RWPE1 (cell line): ENCODE measurements around the gene OR12D3.
"Not testable (repeated sequence)": the region's sequence is repeated elsewhere in the genome, so short reads cannot be mapped to it uniquely, and the experiment has no call there.

Experiments used
- CTCF ChIA-PET: fragments of 350-600 bp; sonication (Branson Sonifier 250); formaldehyde crosslinking; extraction: SDS; loops from one replicate; lab custom pipeline; 2021; lab: Yijun Ruan, JAX
- POLR2A ChIA-PET: fragments of 400-600 bp; formaldehyde crosslinking; extraction: SDS; loops from one replicate; lab custom pipeline; 2020; ENCODE audit warnings: antibody characterized with exemption; ENCODE audit not compliant: low non-redundant PET; lab: Yijun Ruan, JAX
- DNase-seq: peaks from one replicate; pipeline ENCODE4 v3.0.0; 2012; ENCODE audit warnings: low spot score
- H3K27ac ChIP-seq: fragments of 450-650 bp; 2 replicates; pipeline ENCODE4 v1.5.1; 2017
- TF ChIP-seq, protein P1 (sequence below): fragments of 450-650 bp; conservative IDR thresholded peaks from 2 replicates; pipeline ENCODE4 v1.5.1; 2017; ENCODE audit warnings: low read depth, mild to moderate bottlenecking

OR12D3 gene

GRCh38 chr6:29399525-29399924 is 24.4 kb upstream of the OR12D3 start:
- no peak overlapping the region for H3K27ac ChIP-seq
- ChIA-PET CTCF (no interaction called here), POLR2A (no interaction called here)
- TF ChIP-seq, protein P1, sequence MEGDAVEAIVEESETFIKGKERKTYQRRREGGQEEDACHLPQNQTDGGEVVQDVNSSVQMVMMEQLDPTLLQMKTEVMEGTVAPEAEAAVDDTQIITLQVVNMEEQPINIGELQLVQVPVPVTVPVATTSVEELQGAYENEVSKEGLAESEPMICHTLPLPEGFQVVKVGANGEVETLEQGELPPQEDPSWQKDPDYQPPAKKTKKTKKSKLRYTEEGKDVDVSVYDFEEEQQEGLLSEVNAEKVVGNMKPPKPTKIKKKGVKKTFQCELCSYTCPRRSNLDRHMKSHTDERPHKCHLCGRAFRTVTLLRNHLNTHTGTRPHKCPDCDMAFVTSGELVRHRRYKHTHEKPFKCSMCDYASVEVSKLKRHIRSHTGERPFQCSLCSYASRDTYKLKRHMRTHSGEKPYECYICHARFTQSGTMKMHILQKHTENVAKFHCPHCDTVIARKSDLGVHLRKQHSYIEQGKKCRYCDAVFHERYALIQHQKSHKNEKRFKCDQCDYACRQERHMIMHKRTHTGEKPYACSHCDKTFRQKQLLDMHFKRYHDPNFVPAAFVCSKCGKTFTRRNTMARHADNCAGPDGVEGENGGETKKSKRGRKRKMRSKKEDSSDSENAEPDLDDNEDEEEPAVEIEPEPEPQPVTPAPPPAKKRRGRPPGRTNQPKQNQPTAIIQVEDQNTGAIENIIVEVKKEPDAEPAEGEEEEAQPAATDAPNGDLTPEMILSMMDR = no peak
- DNase-seq = no peak

GRCh38 chr6:29395331-29395730 is 20.2 kb upstream of the OR12D3 start, which contains the start of gene OR12D2:
Gene OR12D2 (plus strand): TSS chr6:29395631. CDS start chr6:29396700, 1,069 bp downstream.
- TF ChIP-seq, protein P1 = no peak
- no peak within 1 kb of the TSS for H3K27ac ChIP-seq
- no peak for DNase-seq
- POLR2A ChIA-PET = no interaction called here
- CTCF ChIA-PET = interaction anchor here (0.5 kb wide), 1 partner anchor 18 kb away, joined by 3 read pairs; no protein-coding TSS in a partner anchor

DNA sequence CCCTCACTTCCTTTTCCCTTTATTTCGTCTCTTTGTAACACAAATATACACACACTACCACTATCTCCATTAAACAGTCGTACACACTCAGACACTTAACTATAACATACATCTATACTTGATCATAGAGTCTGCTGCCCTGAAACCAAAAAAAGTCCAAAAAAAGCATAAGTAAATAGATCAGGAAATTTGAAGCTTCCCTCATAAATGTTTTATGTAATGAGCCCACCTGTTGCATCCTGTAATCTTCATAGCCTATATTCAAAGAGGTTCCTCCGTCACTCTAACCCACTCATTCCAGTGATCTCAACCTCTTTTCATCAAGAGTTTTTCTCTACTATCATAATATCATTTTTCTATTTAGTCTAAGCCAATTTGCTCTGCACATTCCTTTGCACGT is 13.4 kb upstream of the OR12D3 start:
- no peak overlapping the region for H3K27ac ChIP-seq
- no peak for DNase-seq
- TF ChIP-seq, protein P1 = no peak
- ChIA-PET CTCF (no interaction called here), POLR2A (no interaction called here)

- peak; percentile 29 for DNase-seq
- H3K27ac ChIP-seq = no peak overlapping the region
- POLR2A ChIA-PET = no interaction called here
- TF ChIP-seq, protein P1 = no peak
- CTCF ChIA-PET = interaction anchor here (0.7 to 1.3 kb wide), 2 partner anchors 213 to 296 kb away, joined by 3 to 4 read pairs; no protein-coding TSS in a partner anchor
Measured at GRCh38 chr6:29376003-29376402, 912 bp upstream of the OR12D3 start.

DNA sequence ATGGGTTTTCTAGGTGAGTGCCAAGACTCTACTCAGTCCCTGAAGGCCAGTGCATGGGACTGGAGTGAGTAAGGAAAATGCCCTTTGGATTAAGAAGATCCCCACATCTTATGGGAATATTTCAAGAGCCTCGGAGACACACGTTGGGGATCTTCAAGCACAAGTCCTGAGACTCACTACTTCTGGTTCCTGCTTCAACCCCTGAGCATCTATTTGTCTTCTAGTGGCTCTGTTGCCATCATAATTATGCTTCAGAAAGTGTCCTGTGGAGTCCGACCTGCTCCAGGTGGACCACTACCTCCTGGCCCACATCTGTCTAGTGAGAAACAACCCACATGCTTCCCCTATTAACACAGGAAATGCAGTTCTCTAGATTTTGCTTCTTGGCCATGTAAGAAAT is 6.3 kb downstream of the OR12D3 start, which contains the start of gene OR5V1:
TSS of gene OR5V1 (minus strand) at position 101 of the 400 bp plus-strand sequence. CDS start 12,670 bp downstream, outside the sequence.
- DNase-seq = no peak
- POLR2A ChIA-PET = no interaction called here
- TF ChIP-seq, protein P1 = no peak
- H3K27ac ChIP-seq = no peak within 1 kb of the TSS
- CTCF ChIA-PET = no interaction called here

DNA sequence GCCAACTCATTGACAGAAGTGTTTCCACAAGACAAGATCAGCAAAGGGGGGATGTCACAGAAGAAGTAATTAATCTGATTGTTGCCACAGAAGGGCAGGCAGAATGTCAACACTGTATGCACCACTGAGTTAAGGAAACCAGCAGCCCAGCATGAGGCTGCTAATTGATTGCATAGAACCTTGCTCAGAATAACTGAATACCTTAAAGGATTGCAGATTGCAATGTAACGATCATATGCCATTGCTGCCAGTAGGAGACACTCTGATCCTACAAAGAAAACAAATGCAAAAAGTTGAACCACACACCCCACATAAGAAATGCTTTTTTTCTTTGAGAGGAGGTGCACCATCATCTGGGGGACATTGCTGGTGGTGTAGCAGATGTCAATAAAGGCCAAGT is 19.5 kb downstream of the OR12D3 start:
- ChIA-PET CTCF (no interaction called here), POLR2A (no interaction called here)
- TF ChIP-seq, protein P1 = no peak
- H3K27ac ChIP-seq = no peak overlapping the region
- no peak for DNase-seq

DNA sequence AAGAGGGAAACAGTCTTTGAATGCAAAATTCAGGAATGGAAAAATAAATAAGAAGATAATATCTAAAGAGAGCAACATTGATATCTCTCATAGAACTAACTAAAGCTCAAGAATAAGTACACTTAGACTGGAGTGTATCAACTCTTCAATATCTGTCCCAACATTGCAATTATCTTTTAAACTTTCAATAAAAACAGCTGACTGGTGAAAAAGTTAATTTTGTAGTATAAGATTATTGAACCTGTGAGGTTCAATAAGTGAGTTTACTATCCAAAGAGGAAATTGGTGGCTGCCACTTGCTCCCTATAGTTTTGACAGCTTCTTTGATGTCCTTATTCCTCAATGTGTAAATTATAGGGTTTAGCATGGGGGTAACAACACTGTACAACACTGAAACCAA is 20.1 kb downstream of the OR12D3 start:
- H3K27ac ChIP-seq = no peak overlapping the region
- TF ChIP-seq, protein P1 = no peak
- ChIA-PET CTCF (no interaction called here), POLR2A (no interaction called here)
- DNase-seq = no peak

- CTCF ChIA-PET, H3K27ac ChIP-seq, DNase-seq, POLR2A ChIA-PET: not testable (repeated sequence)
Measured at GRCh38 chr6:29349348-29349747, 25.7 kb downstream of the OR12D3 start.
